ENCODE results near the gene TBL1X. TPM values are rescaled to one million over a fixed set of nuclear protein-coding genes. Genes with fewer than 3 reads are reported as not detected.

The TBL1X gene
- total RNA-seq, 1 experiment from 2014 or later = 31.9 TPM

GRCh38 chrX:9467146-9467545, 2.3 kb downstream of the TBL1X start:
- ChIA-PET CTCF (interaction anchor here (0.8 kb wide), 1 partner anchor 961 kb away, joined by 8 read pairs; no protein-coding TSS in a partner anchor), POLR2A (ENCODE audit: unreplicated experiment) (no interaction called here)
- Histone ChIP-seq H3K79me2 (ENCODE audit: low read length) (peaks cover 76% of the 10 kb centered on the region), H3K9me3 (ENCODE audit: low read length) (no peaks in the 10 kb centered on the region), H3K9me2 (replicated peaks; ENCODE audit: low read length) (no peaks in the 10 kb centered on the region), H2AFZ (ENCODE audit: low read length) (no peak overlapping the region), H3K4me2 (ENCODE audit: low read length) (peak overlapping the region; percentile 97), H3K4me1 (ENCODE audit: insufficient read depth, low read length) (peaks cover 35% of the 10 kb centered on the region), H3K4me3 (ENCODE audit: low read length) (peak overlapping the region; percentile 86), H3K27me3 (ENCODE audit: low read length) (no peaks in the 10 kb centered on the region), H3F3A (ENCODE audit: low read length, unreplicated experiment) (no peaks in the 10 kb centered on the region), H4K20me1 (ENCODE audit: low read length) (peaks cover 27% of the 10 kb centered on the region), H3K36me3 (ENCODE audit: low read depth, low read length) (peaks cover 5% of the 10 kb centered on the region), H3K27ac (ENCODE audit: low read length) (peak overlapping the region; percentile 88), H3K9ac (ENCODE audit: low read length) (peak overlapping the region; percentile 98)
- BruUV-seq (replicated peaks) = no TSS peak
- intact Hi-C loops (cut with micrococcal nuclease) = loop anchor here (5.0 to 10.0 kb wide), 3 partner anchors 100 to 238 kb away; no protein-coding TSS in a partner anchor
- ATAC-seq (no peak), DNase-seq (no peak)
- TF ChIP-seq EZH2phosphoT487 (IDR thresholded peaks at IDR 0.05; ENCODE audit: borderline replicate concordance, low read length) = no peak
- TF ChIP-seq EZH2 (IDR thresholded peaks at IDR 0.05; ENCODE audit: low read length, unreplicated experiment) = no peak
- no peak for TF ChIP-seq CTCF (conservative IDR thresholded peaks at IDR 0.05; ENCODE audit: low read depth, low read length)

GRCh38 chrX:9467751-9468150, 2.9 kb downstream of the TBL1X start:
- Histone ChIP-seq H3K4me2 (ENCODE audit: low read length) (peak overlapping the region; percentile 97), H3K36me3 (ENCODE audit: low read depth, low read length) (peaks cover 5% of the 10 kb centered on the region), H3K9ac (ENCODE audit: low read length) (peak overlapping the region; percentile 98), H3K4me3 (ENCODE audit: low read length) (peak overlapping the region; percentile 86), H3K27ac (ENCODE audit: low read length) (peak overlapping the region; percentile 88), H3K79me2 (ENCODE audit: low read length) (peaks cover 82% of the 10 kb centered on the region), H3K9me2 (replicated peaks; ENCODE audit: low read length) (no peaks in the 10 kb centered on the region), H3F3A (ENCODE audit: low read length, unreplicated experiment) (no peaks in the 10 kb centered on the region), H2AFZ (ENCODE audit: low read length) (no peak overlapping the region), H3K9me3 (ENCODE audit: low read length) (no peaks in the 10 kb centered on the region), H4K20me1 (ENCODE audit: low read length) (peaks cover 27% of the 10 kb centered on the region), H3K27me3 (ENCODE audit: low read length) (no peaks in the 10 kb centered on the region), H3K4me1 (ENCODE audit: insufficient read depth, low read length) (peaks cover 29% of the 10 kb centered on the region)
- intact Hi-C loops (cut with micrococcal nuclease) = loop anchor here (5.0 to 10.0 kb wide), 3 partner anchors 100 to 237 kb away; no protein-coding TSS in a partner anchor
- ATAC-seq (no peak), DNase-seq (no peak)
- TF ChIP-seq CTCF (conservative IDR thresholded peaks at IDR 0.05; ENCODE audit: low read depth, low read length) (no peak), EZH2phosphoT487 (IDR thresholded peaks at IDR 0.05; ENCODE audit: borderline replicate concordance, low read length) (no peak), EZH2 (IDR thresholded peaks at IDR 0.05; ENCODE audit: low read length, unreplicated experiment) (no peak)
- POLR2A ChIA-PET (ENCODE audit: unreplicated experiment) = no interaction called here
- BruUV-seq (replicated peaks) = no TSS peak
- CTCF ChIA-PET = no interaction called here

- H3K36me3 ChIP-seq (ENCODE audit: low read depth, low read length) = peaks cover 9% of the 10 kb centered on the region
- no peaks in the 10 kb centered on the region for H3K9me2 ChIP-seq (replicated peaks; ENCODE audit: low read length)
- no peaks in the 10 kb centered on the region for H3K27me3 ChIP-seq (ENCODE audit: low read length)
- H3K4me1 ChIP-seq (ENCODE audit: insufficient read depth, low read length) = peaks cover 13% of the 10 kb centered on the region
- no peak overlapping the region for H3K27ac ChIP-seq (ENCODE audit: low read length)
- H3K9me3 ChIP-seq (ENCODE audit: low read length) = no peaks in the 10 kb centered on the region
- H3K79me2 ChIP-seq (ENCODE audit: low read length) = peaks cover 100% of the 10 kb centered on the region
- ATAC-seq (no peak), DNase-seq (no peak)
- TF ChIP-seq CTCF (conservative IDR thresholded peaks at IDR 0.05; ENCODE audit: low read depth, low read length) (no peak), EZH2 (IDR thresholded peaks at IDR 0.05; ENCODE audit: low read length, unreplicated experiment) (no peak), EZH2phosphoT487 (IDR thresholded peaks at IDR 0.05; ENCODE audit: borderline replicate concordance, low read length) (no peak)
- H3K4me3 ChIP-seq (ENCODE audit: low read length) = no peak overlapping the region
- ChIA-PET POLR2A (ENCODE audit: unreplicated experiment) (no interaction called here), CTCF (no interaction called here)
- no peaks in the 10 kb centered on the region for H3F3A ChIP-seq (ENCODE audit: low read length, unreplicated experiment)
- intact Hi-C loops (cut with micrococcal nuclease) = no loop called here
- BruUV-seq (replicated peaks) = no TSS peak
- no peak overlapping the region for H3K9ac ChIP-seq (ENCODE audit: low read length)
- H3K4me2 ChIP-seq (ENCODE audit: low read length) = no peak overlapping the region
- peaks cover 38% of the 10 kb centered on the region for H4K20me1 ChIP-seq (ENCODE audit: low read length)
- no peak overlapping the region for H2AFZ ChIP-seq (ENCODE audit: low read length)
These were observed 6.7 kb downstream of the TBL1X start for GRCh38 chrX:9471571-9471985.
